HepG2 (cell line): ENCODE measurements around the gene NAV2.

Experiments
- CTCF ChIP-seq: sonication (generic); formaldehyde crosslinking; IDR thresholded peaks from 2 replicates; pipeline ENCODE4 v1.5.0; 2020; ENCODE audit warnings: mild to moderate bottlenecking, missing genetic modification reagents, moderate library complexity
- KAT7 ChIP-seq: IDR thresholded peaks from 2 replicates; pipeline ENCODE4 v1.6.1; 2018; ENCODE audit warnings: borderline replicate concordance, missing compliant biosample characterization
- KIAA2018 ChIP-seq: sonication (generic); formaldehyde crosslinking; IDR thresholded peaks from 2 replicates; pipeline ENCODE4 v1.5.0; 2020; ENCODE audit warnings: mild to moderate bottlenecking, missing genetic modification reagents, borderline replicate concordance
- MNT ChIP-seq: fragments of 450-650 bp; IDR thresholded peaks from 2 replicates; pipeline ENCODE4 v1.6.1; 2016
- POLR2A ChIP-seq, 2 experiments: IDR thresholded peaks; 2 replicates each; pipeline ENCODE4 v1.6.1; 2011; ENCODE audit warnings: low read depth in 2 of 2, low read length in 2 of 2, mild to moderate bottlenecking in 1 of 2, moderate library complexity in 1 of 2; ENCODE audit not compliant: insufficient read depth in 1 of 2
- PREB ChIP-seq: sonication (generic); formaldehyde crosslinking; IDR thresholded peaks from 2 replicates; pipeline ENCODE4 v1.4.0; 2020; ENCODE audit warnings: missing genetic modification reagents
- REST ChIP-seq, 2 experiments: IDR thresholded peaks; 2 replicates each; pipeline ENCODE4 v1.6.1; 2011 to 2012; ENCODE audit warnings: low read length in 2 of 2, borderline replicate concordance in 1 of 2, low read depth in 1 of 2, mild to moderate bottlenecking in 1 of 2, moderate library complexity in 1 of 2
- SETDB1 ChIP-seq: sonication (generic); formaldehyde crosslinking; IDR thresholded peaks from 2 replicates; pipeline ENCODE4 v1.5.1; 2020; ENCODE audit warnings: missing genetic modification reagents, mild to moderate bottlenecking, borderline replicate concordance
- TAF1 ChIP-seq: sonication (generic); formaldehyde crosslinking; IDR thresholded peaks from 2 replicates; pipeline ENCODE4 v1.4.0; 2020; ENCODE audit warnings: missing genetic modification reagents
- ZBTB4 ChIP-seq: sonication (generic); formaldehyde crosslinking; IDR thresholded peaks from 2 replicates; pipeline ENCODE4 v1.4.0; 2020; ENCODE audit warnings: missing genetic modification reagents, mild to moderate bottlenecking, borderline replicate concordance
- ZNF703 ChIP-seq: sonication (generic); formaldehyde crosslinking; IDR thresholded peaks from 2 replicates; pipeline ENCODE4 v1.5.1; 2020; ENCODE audit warnings: missing genetic modification reagents, mild to moderate bottlenecking, moderate library complexity, borderline replicate concordance

- TF ChIP-seq SETDB1 (CRISPR knock-in tag): no peak
- no peak for TF ChIP-seq CTCF (CRISPR knock-in tag)
- no peak for TF ChIP-seq ZNF703 (CRISPR knock-in tag)
- TF ChIP-seq KAT7: no peak
- no peak for TF ChIP-seq REST (IDR thresholded peaks at IDR 0.05; ENCODE audit: borderline replicate concordance in 1 of 2, low read depth in 1 of 2, low read length in 2 of 2)
- no peak for TF ChIP-seq PREB (CRISPR knock-in tag)
- TF ChIP-seq ZBTB4 (CRISPR knock-in tag): no peak
- TF ChIP-seq TAF1 (CRISPR knock-in tag): no peak
- TF ChIP-seq KIAA2018 (CRISPR knock-in tag): no peak
- no peak for TF ChIP-seq MNT
- no peak for TF ChIP-seq POLR2A (IDR thresholded peaks at IDR 0.05; ENCODE audit: insufficient read depth in 1 of 2, low read depth in 2 of 2, low read length in 2 of 2)
Observed at GRCh38 chr11:19878520-19878919, 165.9 kb downstream of the NAV2 start.
